GM19372 (cell line): ENCODE measurements around the gene POGK.
"Not testable (repeated sequence)": the region's sequence is repeated elsewhere in the genome, so short reads cannot be mapped to it uniquely, and the experiment has no call there.

Source experiments
- ATAC-seq: cut with Tn5 transposase; IDR thresholded peaks from one replicate; pipeline ENCODE4 v1.9.1; 2021; ENCODE audit warnings: mild to moderate bottlenecking, low read depth, moderate library complexity; ENCODE audit not compliant: unreplicated experiment

The POGK gene, protein sequence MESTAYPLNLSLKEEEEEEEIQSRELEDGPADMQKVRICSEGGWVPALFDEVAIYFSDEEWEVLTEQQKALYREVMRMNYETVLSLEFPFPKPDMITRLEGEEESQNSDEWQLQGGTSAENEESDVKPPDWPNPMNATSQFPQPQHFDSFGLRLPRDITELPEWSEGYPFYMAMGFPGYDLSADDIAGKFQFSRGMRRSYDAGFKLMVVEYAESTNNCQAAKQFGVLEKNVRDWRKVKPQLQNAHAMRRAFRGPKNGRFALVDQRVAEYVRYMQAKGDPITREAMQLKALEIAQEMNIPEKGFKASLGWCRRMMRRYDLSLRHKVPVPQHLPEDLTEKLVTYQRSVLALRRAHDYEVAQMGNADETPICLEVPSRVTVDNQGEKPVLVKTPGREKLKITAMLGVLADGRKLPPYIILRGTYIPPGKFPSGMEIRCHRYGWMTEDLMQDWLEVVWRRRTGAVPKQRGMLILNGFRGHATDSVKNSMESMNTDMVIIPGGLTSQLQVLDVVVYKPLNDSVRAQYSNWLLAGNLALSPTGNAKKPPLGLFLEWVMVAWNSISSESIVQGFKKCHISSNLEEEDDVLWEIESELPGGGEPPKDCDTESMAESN

DNA sequence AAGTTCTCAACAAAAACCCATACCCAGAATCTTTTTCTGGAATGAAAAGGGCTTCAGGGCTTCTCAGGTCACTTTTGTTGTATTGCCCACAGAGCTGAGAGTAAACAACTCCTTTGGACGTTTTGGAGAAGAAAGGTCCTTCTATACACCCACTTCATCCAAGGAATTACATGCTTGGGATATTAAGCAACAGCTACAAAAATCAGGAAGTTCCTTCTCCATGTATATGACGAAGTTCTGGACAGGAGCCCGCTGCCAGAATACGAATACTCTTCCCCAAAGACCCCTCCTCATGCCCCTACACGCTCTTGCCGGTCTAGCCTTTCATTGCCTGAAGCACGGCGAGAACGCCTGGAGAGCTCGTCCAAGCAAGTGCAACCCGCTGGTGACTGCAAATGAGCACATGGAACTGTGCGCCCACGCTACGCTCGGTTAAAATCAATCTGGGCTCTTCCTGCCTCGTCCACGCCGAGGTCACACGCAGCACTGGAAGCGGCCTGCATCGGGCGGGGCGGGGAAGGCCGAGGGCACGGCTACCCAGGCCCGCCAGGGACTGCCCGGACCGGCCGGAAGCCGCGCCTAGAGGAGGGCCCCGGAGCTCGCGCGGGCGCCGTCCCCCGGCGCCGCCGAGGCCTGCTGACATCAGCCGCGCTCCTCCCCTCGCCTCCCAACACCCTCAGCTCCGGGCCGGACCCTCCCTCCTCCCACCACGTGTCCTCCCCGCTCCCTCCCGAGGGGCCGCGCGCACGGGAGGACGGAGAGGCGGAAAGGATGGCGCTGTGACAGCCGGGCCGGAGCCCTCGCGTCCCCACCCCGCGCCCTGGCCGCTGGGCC is at the start of gene POGK:
Gene POGK (plus strand): TSS at position 710 of the 834 bp plus-strand sequence. CDS start 1,482 bp downstream, outside the sequence.
- ATAC-seq = peak; percentile 90

DNA sequence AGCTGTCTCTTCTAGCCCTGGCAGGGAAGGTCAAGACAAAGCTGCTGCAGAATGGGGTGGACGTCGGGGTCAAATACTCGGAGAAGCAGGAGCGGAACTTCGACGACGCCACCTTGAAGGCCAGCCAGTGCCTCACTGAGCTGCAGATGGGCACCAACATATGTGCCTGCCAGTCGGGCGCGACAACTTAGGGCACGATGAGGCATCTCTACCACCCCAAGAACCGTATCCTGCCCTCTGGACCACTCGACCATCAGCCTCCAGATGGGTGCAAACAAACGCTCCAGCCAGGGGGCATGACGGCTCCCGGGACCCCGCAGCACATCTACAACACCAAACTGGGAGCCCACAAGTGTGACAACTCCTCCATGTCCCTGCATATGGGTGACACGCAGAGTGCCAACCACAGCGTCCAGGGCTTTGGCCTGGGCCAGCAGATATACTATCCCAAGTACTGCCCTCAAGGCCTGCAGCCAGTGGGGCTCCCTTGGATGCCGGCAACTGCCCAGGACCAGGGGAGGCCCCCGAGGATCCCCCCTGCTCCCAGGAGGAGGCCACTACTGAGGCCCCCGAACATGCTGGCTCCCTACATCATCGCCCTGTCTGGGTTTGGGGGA is 42.5 kb upstream of the POGK start:
- ATAC-seq = no peak

DNA sequence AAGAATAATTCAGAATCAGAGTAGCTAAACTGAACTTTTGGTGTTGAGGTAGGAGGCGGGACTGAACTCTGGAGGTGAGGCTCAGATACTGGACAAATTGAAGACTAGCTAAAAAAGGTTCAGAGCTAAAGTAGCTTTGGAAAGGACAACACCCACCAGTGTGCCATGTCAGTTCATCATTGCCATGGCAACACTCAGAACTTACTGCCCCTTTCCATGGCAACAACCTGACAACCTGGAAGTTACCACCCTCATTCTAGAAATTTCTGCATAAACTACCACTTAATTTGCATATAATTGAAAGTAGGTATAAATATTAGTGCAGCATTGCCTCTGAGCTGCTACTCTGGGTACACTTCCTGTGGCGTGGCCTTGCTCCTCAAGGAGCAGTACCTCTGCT is 30.3 kb upstream of the POGK start:
- ATAC-seq = no peak

DNA sequence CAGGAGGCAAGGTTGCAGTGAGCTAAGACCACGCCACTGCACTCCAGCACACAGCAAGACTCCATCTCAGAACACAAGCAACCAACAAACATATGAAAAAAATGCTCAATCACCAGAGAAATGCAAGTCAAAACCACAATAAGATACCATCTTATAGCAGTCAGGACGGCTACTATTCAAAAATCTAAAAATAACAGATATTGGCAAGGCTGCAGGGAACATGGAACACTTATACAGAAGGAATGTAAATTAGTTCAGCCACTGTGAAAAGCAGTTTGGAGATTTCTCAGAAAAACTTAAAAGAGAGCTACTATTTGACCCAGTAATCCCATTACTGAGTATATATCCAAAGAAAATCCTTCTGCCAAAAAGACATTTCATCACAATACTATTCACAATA is 27.6 kb upstream of the POGK start:
- no peak for ATAC-seq

DNA sequence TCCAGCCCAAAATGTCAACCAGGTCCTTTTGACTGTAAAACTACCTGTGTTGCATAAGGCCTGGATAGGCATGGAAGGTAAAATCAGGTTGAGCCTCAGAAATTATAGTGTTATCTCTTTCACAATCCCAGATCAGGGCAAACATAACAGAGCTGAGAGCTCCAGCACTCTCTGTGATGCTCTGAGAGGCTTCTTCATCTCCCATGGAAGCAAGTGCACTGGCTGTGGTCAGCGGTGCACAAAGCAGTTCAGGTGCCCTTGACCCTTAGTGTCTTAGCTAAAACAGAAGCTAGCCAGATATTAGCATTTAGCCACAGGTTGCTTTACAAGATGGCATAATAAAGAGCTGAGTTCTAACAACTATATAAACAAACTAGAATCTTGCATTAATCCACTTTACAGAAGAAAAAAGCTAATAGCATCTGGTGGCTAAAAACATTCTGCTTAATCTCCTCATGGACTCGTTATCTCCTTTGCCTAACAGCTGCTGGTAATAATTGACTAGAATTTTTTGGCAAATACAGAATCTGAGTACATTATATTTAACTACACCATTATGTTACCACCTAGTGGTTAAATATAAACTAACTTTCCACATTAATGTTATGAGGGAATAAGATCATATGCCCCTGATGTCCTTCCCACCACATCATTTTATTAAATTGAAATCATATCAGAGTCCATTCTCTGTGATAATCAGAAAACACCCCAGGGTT is 25.6 kb upstream of the POGK start:
- ATAC-seq = no peak

DNA sequence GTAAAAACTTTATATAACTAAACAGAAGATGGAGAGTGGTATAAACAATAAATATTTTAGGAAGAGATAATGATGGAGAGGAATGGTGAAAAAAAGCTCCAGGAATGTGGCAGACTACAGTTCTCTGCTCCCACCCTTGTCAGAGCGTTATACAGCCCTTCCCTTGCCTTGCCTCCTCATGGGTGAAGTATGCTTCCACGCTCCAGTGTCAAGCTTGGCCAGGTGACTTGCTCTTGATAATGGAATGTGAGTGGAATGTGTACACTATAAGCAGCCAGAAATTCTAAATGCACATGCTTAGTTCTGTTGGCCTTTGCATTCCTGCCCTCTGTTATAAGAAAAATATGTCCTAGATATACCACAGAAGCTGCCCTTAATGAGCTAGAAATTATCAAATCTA is 24.7 kb upstream of the POGK start:
- no peak for ATAC-seq

DNA sequence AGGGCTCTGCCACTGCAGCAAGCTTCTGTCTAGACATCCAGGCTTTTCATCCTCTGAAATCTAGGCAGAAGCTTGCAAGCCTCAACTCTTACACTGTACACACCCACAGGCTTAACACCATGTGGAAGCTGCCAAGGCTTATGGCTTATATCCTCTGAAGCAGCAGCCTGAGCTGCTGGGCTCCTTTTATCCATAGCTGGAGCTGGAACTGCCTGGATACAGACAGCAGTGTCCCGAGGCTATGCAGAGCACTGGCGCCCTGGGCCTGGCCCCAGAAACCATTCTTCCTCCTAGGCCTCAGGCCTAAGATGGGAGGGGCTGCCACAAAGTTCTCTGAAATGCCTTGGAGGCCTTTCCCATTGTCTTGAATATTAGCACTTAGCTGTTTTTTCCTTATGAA is 19.3 kb upstream of the POGK start:
- ATAC-seq = no peak

DNA sequence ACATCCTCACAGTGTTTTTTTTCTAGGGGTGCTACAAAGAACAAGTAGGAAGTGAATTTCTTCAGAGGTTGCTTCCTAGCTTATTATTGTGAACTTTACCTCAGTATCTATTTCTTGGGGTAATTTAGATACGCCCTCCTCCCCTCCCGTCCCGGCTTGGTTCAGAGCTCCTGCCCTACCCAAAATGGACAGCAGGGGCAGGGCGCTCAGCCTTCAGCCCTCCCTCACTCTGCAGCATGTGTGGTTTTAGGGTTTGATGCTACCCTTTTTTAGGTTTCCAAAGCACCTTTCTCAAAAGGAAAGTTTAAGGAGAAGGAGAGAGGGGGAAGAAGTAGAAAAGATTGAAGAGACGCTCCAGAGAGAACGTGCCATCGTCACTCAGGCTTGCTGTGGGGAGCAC is 16.9 kb upstream of the POGK start:
- ATAC-seq = no peak

DNA sequence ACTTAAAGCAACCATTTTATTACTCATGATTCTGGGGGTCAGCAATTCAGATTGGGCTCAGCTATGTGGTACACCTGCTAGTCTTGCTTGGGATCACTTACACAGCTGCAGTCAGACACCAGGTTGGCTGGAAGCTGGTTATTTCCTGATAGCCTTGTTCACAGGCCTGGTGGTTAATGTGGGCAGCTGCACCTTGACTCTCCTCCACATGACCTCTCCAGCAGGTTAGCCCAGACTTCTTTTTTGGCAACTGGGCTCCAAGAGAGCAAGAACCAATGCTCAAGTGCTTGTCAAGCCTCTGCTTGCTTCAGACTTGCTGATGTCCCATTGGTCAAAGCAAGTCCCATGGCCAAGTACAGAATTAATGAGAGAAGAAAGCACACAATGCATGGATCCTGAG is 11.8 kb upstream of the POGK start:
- ATAC-seq = no peak

DNA sequence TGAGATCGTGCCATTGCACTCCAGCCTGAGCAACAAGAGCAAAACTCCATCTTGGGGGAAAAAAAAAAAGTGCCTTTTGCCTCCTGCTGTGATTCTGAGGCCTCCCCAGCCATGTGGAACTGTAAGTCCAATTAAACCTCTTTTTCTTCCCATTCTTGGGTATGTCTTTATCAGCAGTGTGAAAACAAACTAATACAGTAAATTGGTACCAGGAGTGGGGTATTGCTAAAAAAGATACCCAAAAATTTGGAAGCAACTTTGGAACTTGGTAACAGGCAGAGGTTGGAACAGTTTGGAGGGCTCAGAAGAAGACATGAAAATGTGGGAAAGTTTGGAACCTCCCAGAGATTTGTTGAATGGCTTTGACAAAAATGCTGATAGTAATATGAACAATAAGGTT is 9.5 kb upstream of the POGK start:
- ATAC-seq = not testable (repeated sequence)

DNA sequence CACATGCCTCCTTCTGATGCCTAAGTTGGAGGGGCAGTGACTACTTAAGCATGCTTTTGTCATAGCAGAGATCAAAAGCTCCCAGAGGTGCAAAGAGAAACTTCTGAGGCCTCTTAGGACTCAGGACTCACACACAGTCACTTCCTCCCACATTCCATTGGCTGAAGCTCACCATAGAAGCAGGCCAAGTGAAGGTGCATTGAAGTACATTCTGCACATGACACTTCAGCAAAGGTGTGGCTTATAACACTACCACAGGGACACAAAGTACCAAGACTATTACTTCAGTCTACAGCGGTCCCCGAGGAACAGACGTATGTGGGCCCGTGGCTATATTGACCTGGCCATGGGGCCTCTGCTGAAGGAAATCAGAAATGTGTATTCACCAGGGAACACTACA is 2.5 kb upstream of the POGK start:
- no peak for ATAC-seq

DNA sequence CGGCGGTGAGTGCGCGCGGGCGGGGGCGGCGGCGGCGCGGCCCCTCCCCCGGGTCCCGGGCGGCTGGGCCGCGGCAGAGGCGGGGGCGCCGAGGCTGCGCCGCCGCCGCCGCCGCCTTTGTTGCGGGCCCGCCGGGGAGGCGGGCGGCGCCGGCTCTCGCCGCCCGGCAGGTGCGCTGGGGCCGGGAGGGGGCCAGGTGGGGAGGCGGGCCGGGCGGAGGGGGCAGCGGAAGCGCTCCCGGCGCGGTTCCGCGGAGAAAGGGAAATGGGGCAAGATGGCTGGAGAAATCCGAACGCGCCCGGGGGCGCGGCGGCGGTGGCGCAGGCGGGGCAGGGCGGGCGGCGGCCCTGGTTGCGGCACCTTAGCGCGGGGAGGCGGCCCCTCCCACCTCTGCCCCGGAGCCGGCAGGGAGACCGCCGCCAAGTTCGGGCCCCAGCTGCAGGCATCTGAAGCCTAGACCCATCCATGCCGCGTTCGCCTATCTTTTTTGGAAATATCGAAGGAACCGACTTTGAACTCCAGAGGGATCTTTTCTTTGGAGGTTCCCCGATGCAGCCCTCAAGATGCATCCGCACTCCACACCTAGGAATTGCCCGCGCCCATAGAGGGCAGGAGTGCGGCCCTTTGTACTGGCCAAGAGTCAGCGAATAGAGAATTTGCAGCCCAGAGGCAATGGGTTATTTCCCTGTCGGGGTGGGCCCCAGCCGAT is 479 bp downstream of the POGK start:
- peak; percentile 38 for ATAC-seq

DNA sequence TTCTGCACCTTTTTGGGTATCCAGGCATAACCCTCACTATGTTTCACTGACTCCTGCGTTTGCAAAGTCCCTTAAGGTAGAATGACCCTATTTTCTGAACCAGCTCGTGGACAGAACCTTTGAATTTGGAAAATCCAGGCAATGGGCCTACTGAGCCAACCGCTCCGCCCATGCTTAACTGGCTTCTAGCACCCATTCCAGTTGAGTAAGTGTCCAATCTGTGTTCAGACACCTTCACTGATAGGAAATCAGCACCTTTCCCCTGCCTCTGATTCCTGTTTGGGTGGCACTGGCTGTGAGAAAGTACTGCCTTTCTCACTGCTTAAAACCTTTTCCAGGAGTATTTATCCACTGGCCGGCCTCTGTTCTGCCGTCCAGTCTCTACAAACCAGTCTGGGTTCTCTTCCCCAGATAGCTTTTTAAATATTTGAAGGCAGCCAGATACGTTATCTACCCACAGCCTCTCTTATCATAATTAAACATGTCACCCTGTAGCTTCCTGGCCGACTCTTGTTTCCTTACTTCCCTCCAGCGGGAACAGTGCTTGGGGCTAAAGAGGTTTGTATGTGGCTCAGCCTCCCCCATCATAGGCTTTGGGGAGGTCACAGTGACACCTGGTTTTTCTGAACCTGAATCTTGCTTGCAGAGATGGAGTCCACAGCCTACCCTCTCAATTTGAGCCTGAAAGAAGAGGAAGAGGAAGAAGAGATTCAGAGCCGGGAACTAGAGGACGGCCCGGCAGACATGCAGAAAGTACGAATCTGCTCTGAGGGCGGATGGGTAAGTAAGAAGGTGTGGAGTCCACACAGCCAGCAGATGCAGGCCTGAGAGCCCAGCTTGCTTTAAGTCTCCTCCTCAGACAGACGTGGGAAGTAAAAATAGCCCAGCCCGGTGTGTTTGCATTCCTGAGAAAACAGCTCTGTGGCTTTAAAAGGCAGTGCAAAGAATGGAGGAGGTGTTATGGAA is 1.3 kb downstream of the POGK start:
- no peak for ATAC-seq

DNA sequence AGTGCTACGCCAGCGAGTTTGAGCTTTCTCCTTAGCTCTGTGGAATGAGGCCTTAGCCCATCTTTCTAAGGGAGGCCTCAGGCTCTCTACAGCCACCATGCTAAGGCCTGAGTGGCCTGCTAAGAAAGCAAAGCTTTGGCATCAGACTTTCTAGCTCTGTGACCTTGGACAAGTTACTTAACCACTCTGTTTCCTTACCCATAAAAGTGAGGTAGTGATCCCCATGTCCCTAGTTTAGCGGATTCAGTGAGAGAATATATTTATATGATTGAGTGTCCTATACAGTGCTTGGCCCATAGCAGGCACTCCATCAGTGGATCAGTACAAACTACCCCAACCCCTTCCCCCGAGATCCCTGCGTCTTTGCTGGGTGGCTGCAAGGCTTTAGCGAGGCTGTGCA is 4.0 kb downstream of the POGK start:
- no peak for ATAC-seq

DNA sequence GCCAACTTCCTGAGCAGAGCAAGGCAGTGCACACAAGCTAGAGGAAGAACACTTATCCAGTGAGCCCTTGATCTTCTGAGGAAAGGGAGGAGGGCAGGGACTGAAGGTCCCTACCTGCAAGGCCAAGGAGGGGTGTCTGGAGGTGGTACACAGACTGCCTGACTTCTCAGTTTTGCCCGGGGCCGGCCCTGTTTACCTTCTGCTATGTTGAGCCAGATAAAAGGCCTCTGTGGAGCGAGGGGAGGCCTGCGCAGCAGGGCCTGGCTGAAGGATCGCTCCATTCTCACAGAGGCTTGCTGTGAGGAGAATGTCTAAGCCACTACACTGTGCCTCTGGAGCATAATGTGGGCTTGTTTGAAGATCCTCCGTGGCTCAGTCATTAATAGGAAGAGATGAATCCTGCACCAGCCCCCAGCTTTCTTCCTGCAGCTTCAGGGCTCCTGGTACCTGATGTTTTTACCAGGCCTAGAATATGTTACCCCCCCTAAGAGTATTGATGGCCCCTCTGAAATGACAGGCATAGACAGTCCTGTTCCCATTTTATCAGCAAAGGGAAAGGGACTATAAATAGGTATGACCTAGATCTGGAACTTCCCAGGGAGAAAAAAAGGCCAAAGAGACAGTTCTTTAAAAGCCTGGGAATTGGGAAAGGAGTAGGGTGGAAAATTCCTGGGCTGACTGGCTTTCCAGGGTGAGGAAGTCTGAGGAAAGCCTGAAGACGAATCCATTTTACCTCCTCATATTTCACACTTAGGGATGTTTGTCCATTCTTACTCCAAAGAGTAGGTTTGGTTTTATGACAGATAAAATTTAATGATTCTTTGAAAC is 4.7 kb downstream of the POGK start:
- ATAC-seq = no peak

DNA sequence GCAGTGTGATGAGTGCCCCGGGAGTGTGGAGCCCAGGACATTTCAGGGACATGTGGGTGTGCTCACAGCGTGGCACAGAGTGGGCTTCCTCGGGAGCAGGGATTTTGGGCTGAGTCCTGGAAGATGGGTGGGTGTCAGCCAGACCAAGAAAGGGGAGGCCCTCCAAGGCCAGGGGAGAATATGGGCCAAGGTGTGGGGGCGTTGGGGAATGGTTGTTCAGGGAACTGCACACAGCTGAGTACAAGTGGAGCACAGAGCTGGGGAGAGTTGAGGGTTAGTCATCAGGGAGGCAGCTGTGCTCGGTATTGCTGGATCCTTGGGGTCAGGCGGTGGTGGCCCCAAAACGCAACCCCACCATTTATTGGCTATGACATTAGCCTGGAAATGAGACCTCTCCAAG is 5.5 kb downstream of the POGK start:
- ATAC-seq = no peak

DNA sequence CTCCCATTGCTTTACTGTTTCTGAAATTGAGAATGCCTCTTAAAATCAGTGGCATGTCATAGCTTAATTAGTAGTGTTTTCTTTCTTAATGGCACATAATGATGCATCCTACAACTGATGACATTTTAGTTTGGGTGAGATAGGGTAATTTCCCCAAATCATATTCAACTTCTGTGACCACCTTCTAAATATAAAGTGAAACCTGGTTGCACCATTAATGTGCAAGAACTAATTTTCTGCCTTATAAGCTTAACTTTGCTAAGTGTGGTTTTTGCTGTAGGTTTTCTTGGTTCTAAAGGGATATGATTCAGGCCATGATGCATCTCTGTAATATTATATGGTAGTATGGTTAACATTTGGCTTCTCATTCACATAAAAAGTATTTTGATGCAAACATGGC is 8.9 kb downstream of the POGK start:
- ATAC-seq = no peak

DNA sequence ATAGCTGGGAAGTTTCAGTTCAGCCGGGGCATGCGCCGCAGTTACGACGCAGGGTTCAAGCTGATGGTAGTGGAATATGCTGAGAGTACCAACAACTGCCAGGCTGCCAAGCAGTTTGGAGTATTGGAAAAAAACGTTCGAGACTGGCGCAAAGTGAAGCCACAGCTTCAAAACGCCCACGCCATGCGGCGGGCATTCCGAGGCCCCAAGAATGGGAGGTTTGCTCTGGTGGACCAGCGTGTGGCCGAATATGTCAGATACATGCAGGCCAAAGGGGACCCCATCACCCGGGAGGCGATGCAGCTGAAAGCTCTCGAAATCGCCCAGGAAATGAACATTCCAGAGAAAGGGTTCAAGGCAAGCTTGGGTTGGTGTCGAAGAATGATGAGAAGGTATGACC is 9.9 kb downstream of the POGK start:
- ATAC-seq = no peak
